ENCODE data around the gene NBPF11.
"Not testable (repeated sequence)": the region's sequence is repeated elsewhere in the genome, so short reads cannot be mapped to it uniquely, and the experiment has no call there.

Gene NBPF11

GRCh38 chr1:148149050-148149815 lies 2.8 kb downstream of the NBPF11 start:
- not testable (repeated sequence) for DNase-seq

- DNase-seq, result not testable (repeated sequence)
These were observed 4.8 kb downstream of the NBPF11 start for GRCh38 chr1:148147052-148147838.

- not testable (repeated sequence) for DNase-seq
These were observed 5.7 kb downstream of the NBPF11 start for GRCh38 chr1:148146191-148146997.

GRCh38 chr1:148143223-148143622 lies 8.9 kb downstream of the NBPF11 start:
- not testable (repeated sequence) for DNase-seq

- not testable (repeated sequence) for DNase-seq
These were observed 10.1 kb downstream of the NBPF11 start for GRCh38 chr1:148141936-148142335.

GRCh38 chr1:148138606-148139005 lies 13.5 kb downstream of the NBPF11 start:
- not testable (repeated sequence) for DNase-seq

GRCh38 chr1:148122341-148122740 lies 29.7 kb downstream of the NBPF11 start:
- DNase-seq, result not testable (repeated sequence)

- DNase-seq, result not testable (repeated sequence)
These were observed 31.7 kb downstream of the NBPF11 start for GRCh38 chr1:148120395-148120794.

GRCh38 chr1:148095732-148096131 lies 56.3 kb downstream of the NBPF11 start:
- DNase-seq, result not testable (repeated sequence)

GRCh38 chr1:148086196-148086595 lies 65.9 kb downstream of the NBPF11 start:
- DNase-seq, result not testable (repeated sequence)

GRCh38 chr1:148081205-148081604 lies 70.9 kb downstream of the NBPF11 start:
- DNase-seq, result not testable (repeated sequence)

GRCh38 chr1:148078632-148079519 lies 73.2 kb downstream of the NBPF11 start:
- DNase-seq, result not testable (repeated sequence)

GRCh38 chr1:148078090-148078489 lies 74.0 kb downstream of the NBPF11 start:
- DNase-seq, result not testable (repeated sequence)

- DNase-seq, result not testable (repeated sequence)
These were observed 74.6 kb downstream of the NBPF11 start for GRCh38 chr1:148077458-148077857.

GRCh38 chr1:148073392-148073791 lies 78.7 kb downstream of the NBPF11 start:
- not testable (repeated sequence) for DNase-seq

GRCh38 chr1:148068606-148069005 lies 83.5 kb downstream of the NBPF11 start:
- DNase-seq, result not testable (repeated sequence)

GRCh38 chr1:148068201-148068600 lies 83.9 kb downstream of the NBPF11 start:
- DNase-seq, result not testable (repeated sequence)

GRCh38 chr1:148060294-148060701 lies 91.8 kb downstream of the NBPF11 start:
- not testable (repeated sequence) for DNase-seq

GRCh38 chr1:148057384-148057783 lies 94.7 kb downstream of the NBPF11 start:
- DNase-seq, result not testable (repeated sequence)

Measured in activated CD4-positive, alpha-beta T cell treated with anti-CD3 and anti-CD28 coated beads for 1 hour (primary cell).